ENCODE data around the gene CD69.
A peak's percentile ranks its signal among the peaks of the same experiment; 100 is the strongest.

The CD69 gene

GRCh38 chr12:9779209-9779608 is 18.5 kb upstream of the CD69 start:
- no peak for DNase-seq

- DNase-seq: no peak
These were observed 16.1 kb upstream of the CD69 start for GRCh38 chr12:9776781-9777180.

GRCh38 chr12:9773216-9773877 is 12.6 kb upstream of the CD69 start:
- no peak for DNase-seq

GRCh38 chr12:9763025-9763424 is 2.3 kb upstream of the CD69 start:
- no peak for DNase-seq

GRCh38 chr12:9762369-9762768 is 1.7 kb upstream of the CD69 start:
- DNase-seq: no peak

GRCh38 chr12:9761419-9761781 is 699 bp upstream of the CD69 start:
- no peak for DNase-seq

- no peak for DNase-seq
These were observed 581 bp downstream of the CD69 start for GRCh38 chr12:9760120-9760519.

GRCh38 chr12:9759694-9760093 is 1.0 kb downstream of the CD69 start:
- DNase-seq: no peak

GRCh38 chr12:9758119-9758518 is 2.6 kb downstream of the CD69 start:
- DNase-seq: no peak

- no peak for DNase-seq
These were observed 3.2 kb downstream of the CD69 start for GRCh38 chr12:9757433-9758025.

GRCh38 chr12:9756706-9757105 is 4.0 kb downstream of the CD69 start:
- no peak for DNase-seq

- DNase-seq: no peak
These were observed 4.5 kb downstream of the CD69 start for GRCh38 chr12:9756170-9756569.

- no peak for DNase-seq
These were observed 5.1 kb downstream of the CD69 start for GRCh38 chr12:9755567-9755966.

- no peak for DNase-seq
These were observed 5.7 kb downstream of the CD69 start for GRCh38 chr12:9755035-9755434.

GRCh38 chr12:9754099-9754927 is 6.4 kb downstream of the CD69 start:
- no peak for DNase-seq

GRCh38 chr12:9753498-9753897 is 7.2 kb downstream of the CD69 start:
- no peak for DNase-seq

GRCh38 chr12:9753073-9753472 is 7.6 kb downstream of the CD69 start:
- DNase-seq: no peak

GRCh38 chr12:9752145-9752933 is 8.4 kb downstream of the CD69 start:
- no peak for DNase-seq

- DNase-seq: peak; percentile 77
These were observed 9.2 kb downstream of the CD69 start for GRCh38 chr12:9751204-9752144.

- peak; percentile 82 for DNase-seq
These were observed 10.2 kb downstream of the CD69 start for GRCh38 chr12:9750276-9751203.

GRCh38 chr12:9749640-9750039 is 11.1 kb downstream of the CD69 start:
- no peak for DNase-seq

Data from activated effector memory CD4-positive, alpha-beta T cell treated with anti-CD3 and anti-CD28 coated beads, Interleukin-2, amount 50 U/mL, for 16 hours (primary cell).